ENCODE data around the gene ANKRD24.

Gene ANKRD24

GRCh38 chr19:4197625-4198466 lies 15.4 kb downstream of the ANKRD24 start (continued):
- TF ChIP-seq PATZ1 (tag by site-specific recombination; IDR thresholded peaks at IDR 0.05) (0 out of 2 replicates have a peak, but pooled peaks have one; percentile 12), SP3 (tag by site-specific recombination; IDR thresholded peaks at IDR 0.05) (peak; percentile 33), ZBTB7A (tag by site-specific recombination; IDR thresholded peaks at IDR 0.05; ENCODE audit: low read depth) (0 out of 2 replicates have a peak, but pooled peaks have one; percentile 58), ZNF324 (tag by site-specific recombination; IDR thresholded peaks at IDR 0.05) (peak; percentile 83; the same call in 1 of the 2 replicates), ZNF660 (tag by site-specific recombination; IDR thresholded peaks at IDR 0.05) (no peak), ZNF596 (tag by site-specific recombination; IDR thresholded peaks at IDR 0.05) (no peak), MYNN (tag by site-specific recombination; IDR thresholded peaks at IDR 0.05; ENCODE audit: borderline replicate concordance) (no peak), ZBTB10 (tag by site-specific recombination; IDR thresholded peaks at IDR 0.05) (no peak), ZNF785 (tag by site-specific recombination; IDR thresholded peaks at IDR 0.05) (0 out of 2 replicates have a peak, but pooled peaks have one; percentile 33), ZNF768 (tag by site-specific recombination; IDR thresholded peaks at IDR 0.05) (no peak), ZNF501 (tag by site-specific recombination; IDR thresholded peaks at IDR 0.05) (no peak), PRDM4 (tag by site-specific recombination; IDR thresholded peaks at IDR 0.05) (no peak), PRDM1 (tag by site-specific recombination; IDR thresholded peaks at IDR 0.05) (peak; percentile 80), OVOL3 (tag by site-specific recombination; IDR thresholded peaks at IDR 0.05) (no peak), ZNF416 (tag by site-specific recombination; IDR thresholded peaks at IDR 0.05) (no peak), INSM2 (tag by site-specific recombination; IDR thresholded peaks at IDR 0.05) (peak; percentile 69; the same call in 1 of the 2 replicates), ZNF692 (tag by site-specific recombination; IDR thresholded peaks at IDR 0.05) (0 out of 2 replicates have a peak, but pooled peaks have one; percentile 10), PBX3 (CRISPR knock-in tag; IDR thresholded peaks at IDR 0.05) (no peak), ZFHX2 (tag by site-specific recombination; conservative IDR thresholded peaks at IDR 0.05) (peak; percentile 26; the same call in 1 of the 2 replicates), KLF1 (tag by site-specific recombination; IDR thresholded peaks at IDR 0.05) (peak; percentile 53), ZNF292 (tag by site-specific recombination; IDR thresholded peaks at IDR 0.05; ENCODE audit: borderline replicate concordance, low read depth) (no peak), ZBTB1 (tag by site-specific recombination; IDR thresholded peaks at IDR 0.05) (0 out of 2 replicates have a peak, but pooled peaks have one; percentile 5), ZNF837 (tag by site-specific recombination; IDR thresholded peaks at IDR 0.05) (no peak), ZNF23 (tag by site-specific recombination; IDR thresholded peaks at IDR 0.05; ENCODE audit: borderline replicate concordance) (no peak), IKZF3 (tag by site-specific recombination; IDR thresholded peaks at IDR 0.05) (no peak), ZNF132 (tag by site-specific recombination; IDR thresholded peaks at IDR 0.05; ENCODE audit: borderline replicate concordance) (no peak), ZNF184 (tag by site-specific recombination; IDR thresholded peaks at IDR 0.05) (no peak), YY1 (tag by site-specific recombination; IDR thresholded peaks at IDR 0.05) (peak; percentile 19; the same call in 1 of the 2 replicates)
